HL-60 (cell line): ENCODE measurements around the gene ACOX2.

Experiments
- DNase-seq, 2 experiments: peaks; one replicate each; pipeline ENCODE4 v3.0.0-alpha.2; 2010 to 2020; ENCODE audit warnings: low read depth in 1 of 2, low spot score in 1 of 2
- H3K27ac ChIP-seq: fragments of 250-450 bp; sonication (Bioruptor Pico); replicated peaks from 2 replicates; pipeline ENCODE4 v1.5.1; 2020; ENCODE audit warnings: mild to moderate bottlenecking, moderate library complexity
- H3K27me3 ChIP-seq: fragments of 250-450 bp; sonication (Bioruptor Pico); 2 replicates; pipeline ENCODE4 v1.5.1; 2021; ENCODE audit warnings: mild to moderate bottlenecking, moderate library complexity; ENCODE audit not compliant: insufficient read depth, poor library complexity, severe bottlenecking
- H3K4me3 ChIP-seq: replicated peaks from 2 replicates; pipeline ENCODE4 v1.5.1; 2011; ENCODE audit warnings: mild to moderate bottlenecking, control low read depth, low read length; ENCODE audit not compliant: insufficient read depth
- CTCF ChIP-seq: IDR thresholded peaks from one replicate; pipeline ENCODE4 v1.5.1; 2011; ENCODE audit warnings: low read length, control low read depth, inconsistent platforms; ENCODE audit not compliant: insufficient read depth
- GABPA ChIP-seq: IDR thresholded peaks from 2 replicates; pipeline ENCODE4 v1.6.1; 2012; ENCODE audit warnings: low read depth
- POLR2AphosphoS5 ChIP-seq: IDR thresholded peaks from 2 replicates; pipeline ENCODE4 v1.6.1; 2012; ENCODE audit warnings: low read depth
- REST ChIP-seq: IDR thresholded peaks from 2 replicates; pipeline ENCODE4 v1.6.1; 2012; ENCODE audit warnings: low read depth; ENCODE audit not compliant: insufficient replicate concordance
- SPI1 ChIP-seq: IDR thresholded peaks from 2 replicates; pipeline ENCODE4 v1.6.1; 2012; ENCODE audit warnings: low read depth, mild to moderate bottlenecking, borderline replicate concordance

Gene ACOX2

GRCh38 chr3:58520403-58521335 lies 16.3 kb downstream of the ACOX2 start:
- no peak for TF ChIP-seq CTCF
- no peak for TF ChIP-seq SPI1
- no peak for TF ChIP-seq GABPA
- no peak for TF ChIP-seq REST
- no peak for TF ChIP-seq POLR2AphosphoS5
- H3K4me3 ChIP-seq, result no peak overlapping the region
- H3K27ac ChIP-seq, result no peak overlapping the region
- DNase-seq, result no peak
- no peaks in the 10 kb centered on the region for H3K27me3 ChIP-seq

- Histone ChIP-seq H3K27ac (no peak overlapping the region), H3K27me3 (no peaks in the 10 kb centered on the region), H3K4me3 (no peak overlapping the region)
- no peak for DNase-seq
- TF ChIP-seq CTCF (no peak), REST (no peak), SPI1 (no peak)
Observed at GRCh38 chr3:58519668-58520402, 17.2 kb downstream of the ACOX2 start.

GRCh38 chr3:58518291-58518789 lies 18.6 kb downstream of the ACOX2 start:
- Histone ChIP-seq H3K27ac (no peak overlapping the region), H3K4me3 (no peak overlapping the region), H3K27me3 (no peaks in the 10 kb centered on the region)
- no peak for DNase-seq
- no peak for TF ChIP-seq CTCF
